ENCODE data around the gene NOS3. TPM values are rescaled to one million over a fixed set of nuclear protein-coding genes. Genes with fewer than 3 reads are reported as not detected.

The NOS3 gene
- total RNA-seq, 2 donors from 2014 or later = 6.1 to 10.4 TPM

DNA sequence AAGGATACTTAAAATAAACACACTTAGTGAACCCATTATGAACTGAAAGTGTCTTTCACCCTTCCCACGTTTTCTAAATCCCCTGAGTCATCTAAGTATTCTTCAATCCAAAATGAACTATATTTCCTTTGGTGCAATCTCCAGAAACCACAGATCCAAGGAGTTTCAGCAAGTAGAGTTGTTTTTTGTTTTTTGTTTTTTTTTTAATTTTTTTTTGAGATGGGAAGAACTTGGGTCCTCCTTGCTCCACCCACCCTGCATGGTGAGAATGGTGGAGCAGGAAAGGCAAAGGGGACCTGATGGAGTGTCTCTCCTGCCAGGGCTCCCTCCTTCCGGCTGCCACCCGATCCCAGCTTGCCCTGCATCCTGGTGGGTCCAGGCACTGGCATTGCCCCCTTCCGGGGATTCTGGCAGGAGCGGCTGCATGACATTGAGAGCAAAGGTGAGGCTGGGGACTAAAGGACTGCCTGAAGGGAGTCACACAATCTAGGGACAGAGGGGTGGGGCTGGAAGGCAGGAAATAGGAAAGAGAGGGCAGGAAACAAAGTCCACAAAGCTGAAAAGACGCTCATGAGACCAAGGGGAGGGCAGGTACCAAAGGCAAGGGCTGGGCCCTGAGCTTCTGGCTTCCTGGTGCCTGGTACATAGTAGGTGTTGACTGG is 21.3 kb downstream of the NOS3 start:
- intact Hi-C loops (cut with DNase I) = no loop called here
- TF ChIP-seq POLR2A (IDR thresholded peaks at IDR 0.05) = no peak
- TF ChIP-seq POLR2AphosphoS5 (IDR thresholded peaks at IDR 0.05) = no peak
- TF ChIP-seq, protein P1, sequence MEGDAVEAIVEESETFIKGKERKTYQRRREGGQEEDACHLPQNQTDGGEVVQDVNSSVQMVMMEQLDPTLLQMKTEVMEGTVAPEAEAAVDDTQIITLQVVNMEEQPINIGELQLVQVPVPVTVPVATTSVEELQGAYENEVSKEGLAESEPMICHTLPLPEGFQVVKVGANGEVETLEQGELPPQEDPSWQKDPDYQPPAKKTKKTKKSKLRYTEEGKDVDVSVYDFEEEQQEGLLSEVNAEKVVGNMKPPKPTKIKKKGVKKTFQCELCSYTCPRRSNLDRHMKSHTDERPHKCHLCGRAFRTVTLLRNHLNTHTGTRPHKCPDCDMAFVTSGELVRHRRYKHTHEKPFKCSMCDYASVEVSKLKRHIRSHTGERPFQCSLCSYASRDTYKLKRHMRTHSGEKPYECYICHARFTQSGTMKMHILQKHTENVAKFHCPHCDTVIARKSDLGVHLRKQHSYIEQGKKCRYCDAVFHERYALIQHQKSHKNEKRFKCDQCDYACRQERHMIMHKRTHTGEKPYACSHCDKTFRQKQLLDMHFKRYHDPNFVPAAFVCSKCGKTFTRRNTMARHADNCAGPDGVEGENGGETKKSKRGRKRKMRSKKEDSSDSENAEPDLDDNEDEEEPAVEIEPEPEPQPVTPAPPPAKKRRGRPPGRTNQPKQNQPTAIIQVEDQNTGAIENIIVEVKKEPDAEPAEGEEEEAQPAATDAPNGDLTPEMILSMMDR (IDR thresholded peaks at IDR 0.05) = no peak
- no peak for DNase-seq (ENCODE audit: low spot score)

DNA sequence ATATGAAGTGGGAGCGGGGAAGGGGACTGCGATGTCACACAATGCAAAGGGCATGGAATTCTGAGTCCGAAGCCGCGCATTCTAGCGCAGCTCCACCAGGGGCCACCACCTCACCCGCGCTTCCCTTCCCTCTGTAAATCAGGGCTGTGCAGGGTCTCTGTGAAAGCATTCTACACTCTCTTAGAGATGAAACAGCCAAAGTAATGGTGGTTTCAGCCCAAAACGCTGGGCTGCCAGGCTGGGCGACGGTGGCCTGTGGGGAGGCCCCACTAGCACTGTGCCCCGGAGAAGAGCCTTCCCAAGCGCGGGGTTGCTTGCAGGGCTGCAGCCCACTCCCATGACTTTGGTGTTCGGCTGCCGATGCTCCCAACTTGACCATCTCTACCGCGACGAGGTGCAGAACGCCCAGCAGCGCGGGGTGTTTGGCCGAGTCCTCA is 22.1 kb downstream of the NOS3 start:
- no peaks in the 10 kb centered on the region for H3K4me1 ChIP-seq (replicated peaks)
- peaks cover 6% of the 10 kb centered on the region for H3K27me3 ChIP-seq (replicated peaks; ENCODE audit: insufficient read depth)
- TF ChIP-seq POLR2AphosphoS5 (IDR thresholded peaks at IDR 0.05) = no peak
- TF ChIP-seq, protein P1 (IDR thresholded peaks at IDR 0.05) = peak in 2 of 4 experiments; percentile 29 to 54
- 31% methylated on average over 23 of the region's 23 CpGs for WGBS
- intact Hi-C loops (cut with DNase I) = no loop called here
- H3K9me3 ChIP-seq = no peaks in the 10 kb centered on the region
- no peak overlapping the region for H3K27ac ChIP-seq
- H3K36me3 ChIP-seq = no peaks in the 10 kb centered on the region
- DNase-seq (ENCODE audit: low spot score) = no peak
- H3K4me3 ChIP-seq = no peak overlapping the region

More for the DNA sequence above, 21.3 kb downstream of the NOS3 start:
- 81% methylated on average over 6 of the region's 6 CpGs for WGBS
- H3K36me3 ChIP-seq = no peaks in the 10 kb centered on the region
- peaks cover 6% of the 10 kb centered on the region for H3K27me3 ChIP-seq (replicated peaks; ENCODE audit: insufficient read depth)
- no peak overlapping the region for H3K4me3 ChIP-seq
- H3K27ac ChIP-seq = no peak overlapping the region
- no peaks in the 10 kb centered on the region for H3K9me3 ChIP-seq
- no peaks in the 10 kb centered on the region for H3K4me1 ChIP-seq (replicated peaks)

DNA sequence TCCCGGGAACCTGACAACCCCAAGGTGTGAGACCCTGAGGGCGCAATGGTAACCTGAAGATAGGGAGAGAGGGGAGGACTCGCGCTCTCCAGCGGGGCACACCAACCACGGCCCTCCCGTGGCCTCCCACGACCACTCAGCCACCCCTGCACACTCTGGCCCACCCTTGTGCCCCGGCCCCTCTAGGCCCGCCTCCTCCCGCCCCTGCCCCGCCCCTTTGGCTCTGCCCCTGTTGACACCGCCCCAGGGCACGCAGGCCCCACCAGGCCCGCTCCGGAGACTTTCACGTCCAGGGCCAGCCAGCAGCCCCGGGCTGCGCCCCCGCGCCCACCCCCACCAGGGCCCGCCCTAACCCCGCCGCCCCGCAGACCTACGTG is 22.5 kb downstream of the NOS3 start:
- Histone ChIP-seq H3K4me3 (peak overlapping the region; percentile 3 to 8), H3K9me3 (no peaks in the 10 kb centered on the region), H3K36me3 (no peaks in the 10 kb centered on the region), H3K4me1 (replicated peaks) (peaks cover 4% of the 10 kb centered on the region), H3K27ac (no peak overlapping the region), H3K27me3 (replicated peaks; ENCODE audit: insufficient read depth) (peaks cover 6% of the 10 kb centered on the region)
- DNase-seq (ENCODE audit: low spot score) = no peak
- intact Hi-C loops (cut with DNase I) = no loop called here
- WGBS = 19% methylated on average over 17 of the region's 26 CpGs
- TF ChIP-seq, protein P1 (IDR thresholded peaks at IDR 0.05) = no peak
- TF ChIP-seq POLR2A (IDR thresholded peaks at IDR 0.05) (no peak), POLR2AphosphoS5 (IDR thresholded peaks at IDR 0.05) (no peak)

DNA sequence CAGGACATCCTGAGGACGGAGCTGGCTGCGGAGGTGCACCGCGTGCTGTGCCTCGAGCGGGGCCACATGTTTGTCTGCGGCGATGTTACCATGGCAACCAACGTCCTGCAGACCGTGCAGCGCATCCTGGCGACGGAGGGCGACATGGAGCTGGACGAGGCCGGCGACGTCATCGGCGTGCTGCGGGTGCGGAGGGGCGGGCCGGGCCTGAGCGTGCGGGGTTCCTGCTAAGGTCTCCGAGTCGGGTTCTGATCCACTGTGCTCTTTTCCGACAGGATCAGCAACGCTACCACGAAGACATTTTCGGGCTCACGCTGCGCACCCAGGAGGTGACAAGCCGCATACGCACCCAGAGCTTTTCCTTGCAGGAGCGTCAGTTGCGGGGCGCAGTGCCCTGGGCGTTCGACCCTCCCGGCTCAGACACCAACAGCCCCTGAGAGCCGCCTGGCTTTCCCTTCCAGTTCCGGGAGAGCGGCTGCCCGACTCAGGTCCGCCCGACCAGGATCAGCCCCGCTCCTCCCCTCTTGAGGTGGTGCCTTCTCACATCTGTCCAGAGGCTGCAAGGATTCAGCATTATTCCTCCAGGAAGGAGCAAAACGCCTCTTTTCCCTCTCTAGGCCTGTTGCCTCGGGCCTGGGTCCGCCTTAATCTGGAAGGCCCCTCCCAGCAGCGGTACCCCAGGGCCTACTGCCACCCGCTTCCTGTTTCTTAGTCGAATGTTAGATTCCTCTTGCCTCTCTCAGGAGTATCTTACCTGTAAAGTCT is 23.1 kb downstream of the NOS3 start:
- Histone ChIP-seq H3K27me3 (replicated peaks; ENCODE audit: insufficient read depth) (peaks cover 6% of the 10 kb centered on the region), H3K27ac (no peak overlapping the region), H3K36me3 (no peaks in the 10 kb centered on the region), H3K4me1 (replicated peaks) (peaks cover 4% of the 10 kb centered on the region), H3K4me3 (peak overlapping the region; percentile 3 to 8), H3K9me3 (no peaks in the 10 kb centered on the region)
- 11% methylated on average over 50 of the region's 55 CpGs for WGBS
- DNase-seq (ENCODE audit: low spot score) = peak; percentile 36
- TF ChIP-seq, protein P1 (IDR thresholded peaks at IDR 0.05) = no peak
- no peak for TF ChIP-seq POLR2AphosphoS5 (IDR thresholded peaks at IDR 0.05)
- no peak for TF ChIP-seq POLR2A (IDR thresholded peaks at IDR 0.05)
- intact Hi-C loops (cut with DNase I) = no loop called here

Measured in prostate gland (tissue), 2 donors.